GM13976 (cell line): ENCODE results near the gene PRG2.

ENCODE experiments used
- DNase-seq: peaks from one replicate; pipeline ENCODE4 v3.0.0; 2012; ENCODE audit warnings: low spot score
- in situ Hi-C: fragments of 300-500 bp; cut with MboI; formaldehyde crosslinking; loops from one replicate; pipeline ENCODE4 v1.12.0; 2022; ENCODE audit warnings: low sequenced_read_pairs, mixed read lengths, inconsistent platforms; ENCODE audit not compliant: unreplicated experiment
- TF ChIP-seq, protein P1 (sequence below): IDR thresholded peaks from 2 replicates; pipeline ENCODE4 v1.5.1; 2012; ENCODE audit warnings: borderline replicate concordance, mild to moderate bottlenecking; ENCODE audit not compliant: insufficient read depth; ENCODE audit errors: extremely low read depth, missing control alignments, control extremely low read depth

Gene PRG2

DNA sequence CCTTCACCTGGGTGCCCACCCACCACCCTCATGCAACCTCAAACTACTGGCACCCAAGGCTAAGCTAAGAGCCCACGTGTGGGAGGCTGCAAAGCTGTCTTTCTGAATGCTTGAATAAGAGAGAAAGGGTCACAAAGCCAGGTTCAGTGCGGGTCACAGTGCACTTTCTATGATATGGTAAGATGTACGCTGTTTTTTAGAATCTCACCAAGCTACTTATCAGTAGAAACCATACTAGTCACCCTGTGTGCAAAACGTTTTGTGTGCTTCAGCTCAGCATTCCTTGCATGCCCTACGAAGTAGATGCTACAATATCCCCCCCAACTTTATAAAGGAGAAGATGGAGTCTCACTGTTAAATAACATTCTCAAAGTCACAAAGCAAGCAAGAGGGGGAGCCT lies 37.4 kb downstream of the PRG2 start:
- TF ChIP-seq, protein P1, sequence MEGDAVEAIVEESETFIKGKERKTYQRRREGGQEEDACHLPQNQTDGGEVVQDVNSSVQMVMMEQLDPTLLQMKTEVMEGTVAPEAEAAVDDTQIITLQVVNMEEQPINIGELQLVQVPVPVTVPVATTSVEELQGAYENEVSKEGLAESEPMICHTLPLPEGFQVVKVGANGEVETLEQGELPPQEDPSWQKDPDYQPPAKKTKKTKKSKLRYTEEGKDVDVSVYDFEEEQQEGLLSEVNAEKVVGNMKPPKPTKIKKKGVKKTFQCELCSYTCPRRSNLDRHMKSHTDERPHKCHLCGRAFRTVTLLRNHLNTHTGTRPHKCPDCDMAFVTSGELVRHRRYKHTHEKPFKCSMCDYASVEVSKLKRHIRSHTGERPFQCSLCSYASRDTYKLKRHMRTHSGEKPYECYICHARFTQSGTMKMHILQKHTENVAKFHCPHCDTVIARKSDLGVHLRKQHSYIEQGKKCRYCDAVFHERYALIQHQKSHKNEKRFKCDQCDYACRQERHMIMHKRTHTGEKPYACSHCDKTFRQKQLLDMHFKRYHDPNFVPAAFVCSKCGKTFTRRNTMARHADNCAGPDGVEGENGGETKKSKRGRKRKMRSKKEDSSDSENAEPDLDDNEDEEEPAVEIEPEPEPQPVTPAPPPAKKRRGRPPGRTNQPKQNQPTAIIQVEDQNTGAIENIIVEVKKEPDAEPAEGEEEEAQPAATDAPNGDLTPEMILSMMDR: no peak
- in situ Hi-C loops: no loop called here
- DNase-seq: no peak

DNA sequence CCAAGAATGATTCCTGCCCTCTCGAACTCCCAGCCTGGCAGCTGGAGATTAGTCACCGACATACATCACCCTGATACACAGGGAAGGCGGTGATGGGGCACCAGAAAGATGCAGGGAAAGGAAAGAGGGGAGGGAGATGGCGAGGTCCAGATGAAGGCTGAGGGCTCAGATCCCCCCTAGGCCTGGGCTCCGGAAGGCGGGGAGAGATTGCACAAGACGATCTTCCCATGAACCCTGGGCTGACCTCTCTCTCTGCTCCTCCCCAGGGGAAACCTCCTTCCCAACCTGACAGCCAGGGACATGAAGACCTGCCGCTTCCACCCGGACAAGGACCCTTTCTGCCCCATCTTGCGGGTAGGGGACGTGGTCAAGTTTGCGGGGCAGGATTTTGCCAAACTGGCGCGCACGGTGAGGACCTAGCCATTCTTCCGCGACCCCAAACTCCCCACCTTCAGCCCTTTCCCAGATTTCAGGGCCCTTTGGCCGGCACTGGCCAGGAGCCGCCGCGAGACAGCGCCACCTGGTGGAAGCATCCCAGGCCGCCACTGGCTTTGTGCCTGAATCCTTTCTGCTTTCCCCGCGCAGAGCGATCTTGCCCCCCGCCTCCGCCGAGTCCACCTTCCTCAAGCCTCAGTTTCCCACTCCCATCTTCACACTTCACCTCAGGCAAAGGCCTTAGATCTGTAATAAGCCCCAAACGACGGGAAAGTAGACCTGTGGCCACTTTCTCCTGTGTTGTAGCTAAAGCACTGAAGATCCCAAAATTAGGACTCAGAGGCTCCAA lies 40.8 kb downstream of the PRG2 start:
- in situ Hi-C loops: loop anchor here (10.0 kb wide), 1 partner anchor 175 kb away; no protein-coding TSS in a partner anchor
- peak; percentile 85 for DNase-seq
- TF ChIP-seq, protein P1: peak; percentile 82

DNA sequence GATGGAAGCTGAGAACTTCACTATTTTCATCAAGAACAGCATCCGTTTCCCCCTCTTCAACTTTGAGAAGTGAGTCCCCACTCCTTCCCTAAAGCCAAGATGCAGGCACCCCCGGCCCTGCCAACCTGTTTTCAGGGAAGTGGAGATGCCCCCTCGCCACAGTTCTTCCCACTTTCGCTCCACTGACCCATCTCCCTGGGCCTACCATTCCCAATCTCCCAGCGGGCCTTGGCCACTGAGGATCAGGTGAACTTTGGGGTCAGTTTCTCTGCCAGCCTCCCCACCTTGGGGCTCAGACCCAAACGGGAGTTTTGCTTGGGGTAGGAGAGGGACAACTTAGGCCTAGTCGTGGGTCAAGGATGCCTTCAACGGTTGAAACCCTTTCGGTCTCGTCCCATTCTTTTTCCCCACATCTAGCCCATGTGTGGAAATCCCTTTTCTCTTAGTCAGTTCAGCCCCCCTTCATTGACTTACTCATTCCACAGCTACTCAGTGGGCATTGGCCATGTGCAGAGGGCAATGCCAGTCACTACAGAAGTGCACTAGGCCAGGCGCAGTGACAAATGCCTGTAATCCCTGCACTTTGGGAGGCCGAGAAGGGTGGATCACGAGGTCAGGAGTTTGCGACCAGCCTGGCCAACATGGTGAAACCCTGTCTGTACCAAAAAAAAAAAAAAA lies 41.7 kb downstream of the PRG2 start:
- in situ Hi-C loops: loop anchor here (10.0 kb wide), 1 partner anchor 176 kb away; no protein-coding TSS in a partner anchor
- no peak for DNase-seq
- TF ChIP-seq, protein P1: no peak

DNA sequence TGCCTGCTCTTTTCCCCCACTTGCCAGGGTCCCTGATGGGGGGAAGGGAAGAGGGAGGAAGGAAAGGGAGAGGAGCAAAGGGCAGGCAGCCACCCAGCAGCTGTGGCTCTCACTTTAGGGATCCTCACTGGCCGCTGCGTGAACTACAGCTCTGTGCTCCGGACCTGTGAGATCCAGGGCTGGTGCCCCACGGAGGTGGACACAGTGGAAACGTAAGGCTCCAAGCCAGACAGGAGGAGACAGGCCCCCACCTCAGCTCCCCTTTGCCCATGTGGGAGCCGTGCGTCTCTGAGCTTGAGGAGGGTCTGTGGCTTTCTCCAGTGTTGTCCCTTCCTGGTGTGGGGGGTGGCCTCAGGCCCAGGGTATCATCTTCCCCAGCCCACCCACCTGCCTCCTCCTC lies 42.4 kb downstream of the PRG2 start:
- in situ Hi-C loops: loop anchor here (10.0 kb wide), 1 partner anchor 177 kb away; no protein-coding TSS in a partner anchor
- TF ChIP-seq, protein P1: no peak
- no peak for DNase-seq

DNA sequence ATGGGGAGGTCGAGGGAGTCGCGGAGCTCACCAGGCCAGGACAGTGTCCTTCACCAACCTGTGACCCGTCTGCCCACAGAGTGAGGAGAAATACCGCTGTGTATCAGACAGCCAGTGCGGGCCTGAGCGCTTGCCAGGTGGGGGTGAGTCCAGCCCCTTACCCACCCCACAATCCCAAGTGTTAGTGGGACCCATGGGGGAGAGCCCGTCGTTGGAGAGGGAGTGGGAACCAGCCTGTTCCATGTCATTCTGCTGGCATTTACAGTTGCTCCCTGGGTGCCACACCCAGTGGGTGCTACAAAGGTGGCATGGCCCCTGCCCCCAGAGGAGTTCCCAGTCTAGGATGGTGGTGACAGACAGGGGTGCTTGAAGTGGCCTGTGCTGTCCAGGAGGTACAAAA lies 43.1 kb downstream of the PRG2 start:
- in situ Hi-C loops: loop anchor here (10.0 kb wide), 1 partner anchor 177 kb away; no protein-coding TSS in a partner anchor
- no peak for DNase-seq
- TF ChIP-seq, protein P1: no peak

DNA sequence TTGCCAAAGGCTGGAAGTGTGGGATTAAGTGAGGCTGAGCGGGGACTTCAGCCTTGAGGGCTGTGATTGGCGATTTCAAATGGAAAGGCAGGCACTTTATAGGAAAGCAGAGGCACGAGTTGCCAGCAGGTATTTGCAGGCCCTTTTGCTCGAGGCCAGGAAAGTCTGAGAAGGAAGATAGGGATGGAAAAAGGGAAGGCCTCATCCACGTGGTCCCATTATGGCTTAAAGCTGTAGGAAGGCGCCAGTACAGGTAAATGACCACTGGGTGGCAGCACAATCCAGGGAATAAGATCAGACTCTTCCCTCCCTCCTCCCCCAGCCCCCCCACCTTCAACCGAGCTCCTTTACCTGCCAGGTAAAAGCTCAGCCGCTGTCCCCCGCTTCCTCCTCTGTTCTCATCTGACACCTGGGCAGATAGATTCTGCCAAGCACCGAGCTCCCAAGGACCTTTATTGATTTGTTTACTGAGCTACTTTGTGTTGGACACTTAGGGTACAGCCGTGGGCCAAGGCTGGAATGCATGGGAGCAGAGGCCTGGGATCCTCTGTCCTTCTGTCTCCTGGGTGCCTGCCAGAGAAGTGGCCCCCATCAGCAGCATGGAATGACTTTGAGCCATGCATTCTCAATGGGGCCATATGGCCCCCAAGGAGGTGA lies 44.8 kb downstream of the PRG2 start:
- in situ Hi-C loops: loop anchor here (10.0 kb wide), 1 partner anchor 179 kb away; no protein-coding TSS in a partner anchor
- DNase-seq: peak; percentile 81

More for the DNA sequence above, 44.8 kb downstream of the PRG2 start:
- TF ChIP-seq, protein P1: peak; percentile 73
